Fibroblast of lung (primary cell): Measurements from ENCODE around the gene CDX2. TPM values are rescaled to one million over a fixed set of nuclear protein-coding genes. Genes with fewer than 3 reads are reported as not detected.

Experiments used
- DNase-seq, 2 donors: peaks; one replicate each; pipeline versions ENCODE4 v3.0.0 to v3.0.0-alpha.2; 2010; ENCODE audit warnings: low read depth in 2 of 2
- H2AFZ ChIP-seq: 2 replicates; pipeline ENCODE4 v1.5.1; 2012; ENCODE audit warnings: low read length, control low read depth, inconsistent platforms
- H3K27ac ChIP-seq: 2 replicates; pipeline ENCODE4 v1.5.1; 2011; ENCODE audit warnings: low read length, control low read depth; ENCODE audit not compliant: insufficient read depth
- H3K27me3 ChIP-seq: 2 replicates; pipeline ENCODE4 v1.5.1; 2011; ENCODE audit warnings: mild to moderate bottlenecking, low read length; ENCODE audit not compliant: control insufficient read depth, insufficient read depth
- H3K36me3 ChIP-seq: 2 replicates; pipeline ENCODE4 v1.5.1; 2011; ENCODE audit warnings: low read length; ENCODE audit not compliant: control insufficient read depth, insufficient read depth
- H3K4me1 ChIP-seq: 2 replicates; pipeline ENCODE4 v1.5.1; 2011; ENCODE audit warnings: low read length; ENCODE audit not compliant: control insufficient read depth, insufficient read depth; ENCODE audit errors: extremely low read depth
- H3K4me2 ChIP-seq: 2 replicates; pipeline ENCODE4 v1.5.1; 2011; ENCODE audit warnings: low read length, control low read depth; ENCODE audit not compliant: insufficient read depth; ENCODE audit errors: extremely low read depth
- H3K4me3 ChIP-seq, 4 experiments: fragments of 200-600 bp in 1 of 4; sonication (generic) in 1 of 4; replicated peaks in 1 of 4; 2 replicates each; pipeline ENCODE4 v1.5.1; 2011 to 2016; ENCODE audit warnings: low read length in 4 of 4, low read depth in 3 of 4, mild to moderate bottlenecking in 3 of 4, control low read depth in 2 of 4, inconsistent platforms in 1 of 4, mixed read lengths in 1 of 4; ENCODE audit not compliant: insufficient read depth in 1 of 4; ENCODE audit errors: control extremely low read depth in 1 of 4
- H3K79me2 ChIP-seq: 2 replicates; pipeline ENCODE4 v1.5.1; 2012; ENCODE audit warnings: mild to moderate bottlenecking, low read length, inconsistent platforms; ENCODE audit not compliant: control insufficient read depth, insufficient read depth
- H3K9ac ChIP-seq: 2 replicates; pipeline ENCODE4 v1.5.1; 2011; ENCODE audit warnings: mild to moderate bottlenecking, low read length, control low read depth; ENCODE audit not compliant: insufficient read depth
- H3K9me3 ChIP-seq: 2 replicates; pipeline ENCODE4 v1.5.1; 2012; ENCODE audit warnings: low read depth, low read length; ENCODE audit not compliant: control insufficient read depth, insufficient read depth
- H4K20me1 ChIP-seq: 2 replicates; pipeline ENCODE4 v1.5.1; 2011; ENCODE audit warnings: low read length; ENCODE audit not compliant: control insufficient read depth, insufficient read depth; ENCODE audit errors: extremely low read depth
- EZH2 ChIP-seq: IDR thresholded peaks from 2 replicates; pipeline ENCODE4 v1.5.1; 2012; ENCODE audit warnings: low read length, control low read depth, mild to moderate bottlenecking; ENCODE audit errors: missing control alignments
- polyA plus RNA-seq, 2 donors: library from polyadenylated mRNA; depleted of rRNA in 1 of 2; stranded (reverse) in 1 of 2; unstranded in 1 of 2; fragments of >200 nt; gene quantifications; 2 replicates each; pipeline ENCODE4 v1.2.1, GENCODE V29; 2011 to 2012; ENCODE audit warnings: missing spikeins in 1 of 2
- total RNA-seq: library from RNA; depleted of rRNA; stranded (reverse); fragments of >200 nt; gene quantifications from 2 replicates; pipeline ENCODE4 v1.2.1, GENCODE V29; 2014
- TF ChIP-seq, protein P1 (sequence below), 2 donors: IDR thresholded peaks in 1 of 2; conservative IDR thresholded peaks in 1 of 2; 1 replicate in 1 of 2; 2 replicates in 1 of 2; pipeline ENCODE4 v1.5.1; 2011 to 2012; ENCODE audit warnings: low read length in 2 of 2, control low read depth in 1 of 2, inconsistent platforms in 1 of 2, low read depth in 1 of 2, mild to moderate bottlenecking in 1 of 2

The CDX2 gene
- total and polyA plus RNA-seq, 2 donors (not counting 1 experiment from before 2014, with no cell fraction given): not detected

GRCh38 chr13:27925220-27925991, 43.7 kb downstream of the CDX2 start:
- no peaks in the 10 kb centered on the region for H3K9me3 ChIP-seq
- no peaks in the 10 kb centered on the region for H3K36me3 ChIP-seq
- H3K4me1 ChIP-seq: no peaks in the 10 kb centered on the region
- H3K4me3 ChIP-seq: no peak overlapping the region
- no peak overlapping the region for H3K9ac ChIP-seq
- DNase-seq: no peak
- peaks cover 86% of the 10 kb centered on the region for H3K27me3 ChIP-seq
- H3K4me2 ChIP-seq: no peak overlapping the region
- peak; percentile 44 for TF ChIP-seq EZH2
- TF ChIP-seq, protein P1, sequence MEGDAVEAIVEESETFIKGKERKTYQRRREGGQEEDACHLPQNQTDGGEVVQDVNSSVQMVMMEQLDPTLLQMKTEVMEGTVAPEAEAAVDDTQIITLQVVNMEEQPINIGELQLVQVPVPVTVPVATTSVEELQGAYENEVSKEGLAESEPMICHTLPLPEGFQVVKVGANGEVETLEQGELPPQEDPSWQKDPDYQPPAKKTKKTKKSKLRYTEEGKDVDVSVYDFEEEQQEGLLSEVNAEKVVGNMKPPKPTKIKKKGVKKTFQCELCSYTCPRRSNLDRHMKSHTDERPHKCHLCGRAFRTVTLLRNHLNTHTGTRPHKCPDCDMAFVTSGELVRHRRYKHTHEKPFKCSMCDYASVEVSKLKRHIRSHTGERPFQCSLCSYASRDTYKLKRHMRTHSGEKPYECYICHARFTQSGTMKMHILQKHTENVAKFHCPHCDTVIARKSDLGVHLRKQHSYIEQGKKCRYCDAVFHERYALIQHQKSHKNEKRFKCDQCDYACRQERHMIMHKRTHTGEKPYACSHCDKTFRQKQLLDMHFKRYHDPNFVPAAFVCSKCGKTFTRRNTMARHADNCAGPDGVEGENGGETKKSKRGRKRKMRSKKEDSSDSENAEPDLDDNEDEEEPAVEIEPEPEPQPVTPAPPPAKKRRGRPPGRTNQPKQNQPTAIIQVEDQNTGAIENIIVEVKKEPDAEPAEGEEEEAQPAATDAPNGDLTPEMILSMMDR (conservative IDR thresholded peaks at IDR 0.05 in 1 of 2, IDR thresholded peaks at IDR 0.05 in 1 of 2; ENCODE audit: low read depth in 1 of 2, low read length in 2 of 2): no peak
- H4K20me1 ChIP-seq: no peaks in the 10 kb centered on the region
- no peak overlapping the region for H2AFZ ChIP-seq
- no peaks in the 10 kb centered on the region for H3K79me2 ChIP-seq
- no peak overlapping the region for H3K27ac ChIP-seq

- Histone ChIP-seq H3K9me3 (no peaks in the 10 kb centered on the region), H3K79me2 (no peaks in the 10 kb centered on the region), H3K27ac (no peak overlapping the region), H3K4me3 (no peak overlapping the region), H2AFZ (no peak overlapping the region), H3K9ac (no peak overlapping the region), H4K20me1 (no peaks in the 10 kb centered on the region), H3K36me3 (no peaks in the 10 kb centered on the region), H3K27me3 (peaks cover 92% of the 10 kb centered on the region), H3K4me2 (no peak overlapping the region), H3K4me1 (no peaks in the 10 kb centered on the region)
- TF ChIP-seq, protein P1 (conservative IDR thresholded peaks at IDR 0.05 in 1 of 2, IDR thresholded peaks at IDR 0.05 in 1 of 2; ENCODE audit: low read depth in 1 of 2, low read length in 2 of 2): no peak
- TF ChIP-seq EZH2: no peak
- DNase-seq: no peak
These were observed 44.5 kb downstream of the CDX2 start for GRCh38 chr13:27924529-27925141.

GRCh38 chr13:27923794-27924528, 45.2 kb downstream of the CDX2 start:
- Histone ChIP-seq H3K4me2 (no peak overlapping the region), H3K4me1 (no peaks in the 10 kb centered on the region), H3K9ac (no peak overlapping the region), H3K36me3 (no peaks in the 10 kb centered on the region), H3K9me3 (no peaks in the 10 kb centered on the region), H3K27ac (no peak overlapping the region), H3K27me3 (peaks cover 92% of the 10 kb centered on the region), H3K79me2 (no peaks in the 10 kb centered on the region), H2AFZ (no peak overlapping the region), H4K20me1 (no peaks in the 10 kb centered on the region), H3K4me3 (no peak overlapping the region)
- peak; percentile 5 for TF ChIP-seq EZH2
- TF ChIP-seq, protein P1 (conservative IDR thresholded peaks at IDR 0.05 in 1 of 2, IDR thresholded peaks at IDR 0.05 in 1 of 2; ENCODE audit: low read depth in 1 of 2, low read length in 2 of 2): no peak
- DNase-seq: no peak
